Stromal cell of bone marrow (primary cell): ENCODE results near the gene ZSWIM3.
"Not testable (repeated sequence)": the region's sequence is repeated elsewhere in the genome, so short reads cannot be mapped to it uniquely, and the experiment has no call there.

Experiments
- DNase-seq: peaks from one replicate; pipeline ENCODE4 v3.0.0-alpha.2; 2012; ENCODE audit warnings: low read depth

Gene ZSWIM3

GRCh38 chr20:45890985-45891983 lies 33.9 kb downstream of the ZSWIM3 start, which contains the start of the genes CTSA and NEURL2:
Gene CTSA (plus strand): TSS chr20:45891335. CDS start chr20:45891569, 234 bp downstream.
Gene NEURL2 (minus strand): TSS chr20:45891208. CDS start chr20:45890991, 217 bp downstream.
- DNase-seq: peak; percentile 84

GRCh38 chr20:45892049-45892825 lies 34.8 kb downstream of the ZSWIM3 start:
- no peak for DNase-seq

GRCh38 chr20:45892828-45893500 lies 35.5 kb downstream of the ZSWIM3 start:
- DNase-seq: no peak

- no peak for DNase-seq
Observed at GRCh38 chr20:45893831-45894230, 36.4 kb downstream of the ZSWIM3 start.

- no peak for DNase-seq
Observed at GRCh38 chr20:45894797-45895196, 37.4 kb downstream of the ZSWIM3 start.

GRCh38 chr20:45896641-45897161 lies 39.3 kb downstream of the ZSWIM3 start:
- no peak for DNase-seq

GRCh38 chr20:45897289-45897688 lies 39.9 kb downstream of the ZSWIM3 start:
- DNase-seq: no peak

GRCh38 chr20:45897692-45898091 lies 40.3 kb downstream of the ZSWIM3 start:
- DNase-seq: no peak

GRCh38 chr20:45898285-45898684 lies 40.9 kb downstream of the ZSWIM3 start:
- DNase-seq: no peak

- DNase-seq: no peak
Observed at GRCh38 chr20:45899046-45899835, 41.8 kb downstream of the ZSWIM3 start.

- not testable (repeated sequence) for DNase-seq
Observed at GRCh38 chr20:45901332-45901731, 43.9 kb downstream of the ZSWIM3 start.

- DNase-seq: no peak
Observed at GRCh38 chr20:45902199-45902701, 44.8 kb downstream of the ZSWIM3 start.

GRCh38 chr20:45904583-45905504 lies 47.4 kb downstream of the ZSWIM3 start:
- no peak for DNase-seq

GRCh38 chr20:45905505-45906079 lies 48.2 kb downstream of the ZSWIM3 start:
- no peak for DNase-seq

GRCh38 chr20:45907219-45907948 lies 50.0 kb downstream of the ZSWIM3 start:
- DNase-seq: no peak

GRCh38 chr20:45908084-45908483 lies 50.7 kb downstream of the ZSWIM3 start:
- no peak for DNase-seq

GRCh38 chr20:45909336-45909808 lies 52.0 kb downstream of the ZSWIM3 start:
- DNase-seq: no peak
